Upper lobe of left lung (tissue), 6 donors: ENCODE results near the gene HOXD13. TPM values are rescaled to one million over a fixed set of nuclear protein-coding genes. Genes with fewer than 3 reads are reported as not detected.

Experiments used
- ATAC-seq, 2 donors: fragments of 200-7000 bp; cut with Tn5 transposase; one replicate each; pipeline ENCODE4 v1.9.1; 2022; ENCODE audit warnings: mild to moderate bottlenecking in 2 of 2, moderate library complexity in 2 of 2; ENCODE audit not compliant: low FRiP score in 2 of 2
- DNase-seq, 2 donors: peaks; one replicate each; pipeline ENCODE4 v3.0.0-alpha.2; 2019 to 2020
- H3K27ac ChIP-seq, 4 donors: fragments of 200-600 bp; sonication (generic); one replicate each; pipeline ENCODE4 v1.5.1; 2016 to 2019
- H3K27me3 ChIP-seq, 4 donors: fragments of 200-600 bp; sonication (generic); one replicate each; pipeline ENCODE4 v1.5.1; 2017 to 2019
- H3K36me3 ChIP-seq, 4 donors: fragments of 200-600 bp; sonication (generic); one replicate each; pipeline ENCODE4 v1.5.1; 2016 to 2019
- H3K4me1 ChIP-seq, 4 donors: fragments of 200-600 bp; sonication (generic); one replicate each; pipeline ENCODE4 v1.5.1; 2018 to 2019
- H3K4me3 ChIP-seq, 4 donors: fragments of 200-600 bp; sonication (generic); one replicate each; pipeline ENCODE4 v1.5.1; 2017 to 2019; ENCODE audit warnings: mild to moderate bottlenecking in 2 of 4, moderate library complexity in 1 of 4
- H3K9me3 ChIP-seq, 4 donors: fragments of 200-600 bp; sonication (generic); one replicate each; pipeline ENCODE4 v1.5.1; 2018 to 2019
- CTCF ChIP-seq, 6 experiments: fragments of 450-650 bp in 4 of 6; fragments of 200-600 bp in 2 of 6; sonication (generic) in 2 of 6; IDR thresholded peaks; one replicate each; pipeline ENCODE4 v1.5.1; 2016 to 2019; ENCODE audit warnings: antibody characterized with exemption in 6 of 6
- EP300 ChIP-seq, 4 donors: sonication (generic); formaldehyde crosslinking; IDR thresholded peaks; one replicate each; pipeline ENCODE4 v1.5.1; 2017; ENCODE audit warnings: antibody characterized with exemption in 4 of 4, control low read depth in 2 of 4
- POLR2A ChIP-seq, 4 donors: fragments of 450-650 bp; IDR thresholded peaks; one replicate each; pipeline ENCODE4 v1.5.1; 2016 to 2017; ENCODE audit warnings: antibody characterized with exemption in 4 of 4, mild to moderate bottlenecking in 2 of 4
- POLR2AphosphoS5 ChIP-seq, 2 donors: sonication (generic); formaldehyde crosslinking; IDR thresholded peaks; one replicate each; pipeline ENCODE4 v1.5.1; 2017; ENCODE audit warnings: antibody characterized with exemption in 2 of 2
- WGBS, 2 donors: methylation state at CpG; one replicate each; pipeline ENCODE4 v1.1.5; 2017 to 2018; 5-methylcytosine and 5-hydroxymethylcytosine counted together
- total RNA-seq, 6 donors: library from RNA; depleted of rRNA in 4 of 6; stranded (reverse); fragments of >200 nt in 4 of 6; gene quantifications; one replicate each; pipeline versions ENCODE4 v1.1.0 to v1.2.1, GENCODE V29; 2016 to 2021
- donor health status: DM: no; HTN: no; CAD: no; lungs with moderate emphysema.
- donor health status: DM: no; HTN: yes; CAD: no; lungs with severe emphysema.

Gene HOXD13
- total RNA-seq, 6 donors from 2014 or later = not detected

- Histone ChIP-seq H3K4me3 (peak overlapping the region in 3 of 4 donors; percentile 21 to 39 (median 34)), H3K36me3 (no peaks in the 10 kb centered on the region), H3K4me1 (peaks cover 10 to 30% (median 14%) of the 10 kb centered on the region in 4 donors), H3K27ac (no peak overlapping the region), H3K27me3 (peaks cover 0 to 60% (median 31%) of the 10 kb centered on the region in 4 donors), H3K9me3 (no peaks in the 10 kb centered on the region)
- TF ChIP-seq EP300 (IDR thresholded peaks at IDR 0.05) (no peak), CTCF (IDR thresholded peaks at IDR 0.05) (no peak), POLR2AphosphoS5 (IDR thresholded peaks at IDR 0.05) (no peak), POLR2A (IDR thresholded peaks at IDR 0.05) (no peak)
- 0 to 9% methylated on average over 13 to 32 of the region's 38 CpGs for WGBS, 2 donors
- DNase-seq (peak in 1 of 2 donors; percentile 58), ATAC-seq (peak in 1 of 2 donors; percentile 39)
These were observed 24.7 kb upstream of the HOXD13 start for GRCh38 chr2:176067589-176068418.

GRCh38 chr2:176068419-176068832, 24.1 kb upstream of the HOXD13 start:
- Histone ChIP-seq H3K4me3 (no peak overlapping the region), H3K27ac (no peak overlapping the region), H3K36me3 (no peaks in the 10 kb centered on the region), H3K4me1 (peaks cover 10 to 30% (median 14%) of the 10 kb centered on the region in 4 donors), H3K9me3 (no peaks in the 10 kb centered on the region), H3K27me3 (peaks cover 0 to 66% (median 34%) of the 10 kb centered on the region in 4 donors)
- WGBS, 2 donors = 10 to 11% methylated on average over 6 to 20 of the region's 30 CpGs
- DNase-seq (peak in 1 of 2 donors; percentile 57), ATAC-seq (no peak)
- TF ChIP-seq CTCF (IDR thresholded peaks at IDR 0.05) = no peak
- no peak for TF ChIP-seq POLR2AphosphoS5 (IDR thresholded peaks at IDR 0.05)
- no peak for TF ChIP-seq EP300 (IDR thresholded peaks at IDR 0.05)
- TF ChIP-seq POLR2A (IDR thresholded peaks at IDR 0.05) = no peak

GRCh38 chr2:176071330-176072291, 20.9 kb upstream of the HOXD13 start:
- no peaks in the 10 kb centered on the region for H3K9me3 ChIP-seq
- peaks cover 0 to 91% (median 45%) of the 10 kb centered on the region in 4 donors for H3K27me3 ChIP-seq
- H3K36me3 ChIP-seq = no peaks in the 10 kb centered on the region
- no peak overlapping the region for H3K27ac ChIP-seq
- ATAC-seq (peak; percentile 10 to 27), DNase-seq (peak in 1 of 2 donors; percentile 76)
- 13 to 18% methylated on average over 27 to 38 of the region's 58 CpGs for WGBS, 2 donors
- peaks cover 10 to 30% (median 14%) of the 10 kb centered on the region in 4 donors for H3K4me1 ChIP-seq
- TF ChIP-seq POLR2A (IDR thresholded peaks at IDR 0.05) (no peak), CTCF (IDR thresholded peaks at IDR 0.05) (no peak)
- no peak overlapping the region for H3K4me3 ChIP-seq

- H3K9me3 ChIP-seq = no peaks in the 10 kb centered on the region
- DNase-seq = no peak
- H3K36me3 ChIP-seq = no peaks in the 10 kb centered on the region
- H3K4me3 ChIP-seq = no peak overlapping the region
- TF ChIP-seq EP300 (IDR thresholded peaks at IDR 0.05) (no peak), POLR2A (IDR thresholded peaks at IDR 0.05) (no peak), POLR2AphosphoS5 (IDR thresholded peaks at IDR 0.05) (no peak), CTCF (IDR thresholded peaks at IDR 0.05) (no peak)
- ATAC-seq = no peak
- WGBS, 2 donors = 26 to 30% methylated on average over 5 of the region's 5 CpGs
- peaks cover 6 to 23% (median 9%) of the 10 kb centered on the region in 4 donors for H3K4me1 ChIP-seq
- H3K27me3 ChIP-seq = peaks cover 0 to 91% (median 39%) of the 10 kb centered on the region in 4 donors
- H3K27ac ChIP-seq = no peak overlapping the region
These were observed 20.2 kb upstream of the HOXD13 start for GRCh38 chr2:176072292-176072669.
